ENCODE measurements around the gene FSCN2. TPM values are rescaled to one million over a fixed set of nuclear protein-coding genes. Genes with fewer than 3 reads are reported as not detected.

Gene FSCN2
- total RNA-seq, 1 experiment from 2014 or later: not detected

- no peak for DNase-seq (ENCODE audit: low read depth)
Observed at GRCh38 chr17:81489998-81490992, 37.9 kb upstream of the FSCN2 start.

GRCh38 chr17:81491181-81491581, 37.0 kb upstream of the FSCN2 start:
- no peak for DNase-seq (ENCODE audit: low read depth)

GRCh38 chr17:81491761-81492160, 36.4 kb upstream of the FSCN2 start:
- DNase-seq (ENCODE audit: low read depth): no peak

DNA sequence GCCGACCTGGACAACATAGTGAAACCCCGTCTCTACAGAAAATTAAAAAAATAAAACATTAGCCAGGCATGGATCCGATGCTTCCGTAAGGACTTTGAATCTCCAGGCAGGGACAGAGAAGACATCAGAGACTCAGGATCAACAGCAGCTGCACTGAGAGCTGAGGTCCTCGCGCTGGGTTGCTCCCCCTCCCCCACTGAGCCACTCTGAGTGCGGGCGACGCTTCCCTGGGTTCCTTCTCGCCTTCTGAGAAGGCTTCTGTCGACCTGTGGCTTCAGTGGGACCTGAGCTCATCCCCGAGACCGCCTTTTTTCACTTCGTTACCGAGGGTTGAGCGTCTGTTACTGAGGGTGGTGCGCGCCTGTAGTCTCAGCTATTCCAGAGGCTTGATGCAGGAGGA, 36.0 kb upstream of the FSCN2 start:
- no peak for DNase-seq (ENCODE audit: low read depth)

DNA sequence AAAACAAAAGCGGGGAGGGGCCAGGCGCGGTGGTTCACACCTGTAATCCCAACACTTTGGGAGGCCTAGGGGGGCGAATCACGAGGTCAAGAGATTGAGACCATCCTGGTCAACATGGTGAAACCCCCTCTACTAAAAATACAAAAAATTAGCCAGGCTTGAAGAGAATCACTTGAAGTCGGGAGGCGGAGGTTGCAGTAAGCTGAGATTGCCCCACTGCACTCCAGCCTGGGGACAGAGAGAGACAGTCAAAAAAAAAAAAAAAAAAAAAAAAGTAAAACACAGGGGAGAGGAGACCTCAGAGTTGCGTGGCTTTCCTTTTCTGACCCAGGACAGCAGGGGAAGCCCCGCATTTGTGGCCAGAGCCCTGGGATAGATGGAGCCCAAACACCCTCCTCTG, 35.5 kb upstream of the FSCN2 start:
- no peak for DNase-seq (ENCODE audit: low read depth)

DNA sequence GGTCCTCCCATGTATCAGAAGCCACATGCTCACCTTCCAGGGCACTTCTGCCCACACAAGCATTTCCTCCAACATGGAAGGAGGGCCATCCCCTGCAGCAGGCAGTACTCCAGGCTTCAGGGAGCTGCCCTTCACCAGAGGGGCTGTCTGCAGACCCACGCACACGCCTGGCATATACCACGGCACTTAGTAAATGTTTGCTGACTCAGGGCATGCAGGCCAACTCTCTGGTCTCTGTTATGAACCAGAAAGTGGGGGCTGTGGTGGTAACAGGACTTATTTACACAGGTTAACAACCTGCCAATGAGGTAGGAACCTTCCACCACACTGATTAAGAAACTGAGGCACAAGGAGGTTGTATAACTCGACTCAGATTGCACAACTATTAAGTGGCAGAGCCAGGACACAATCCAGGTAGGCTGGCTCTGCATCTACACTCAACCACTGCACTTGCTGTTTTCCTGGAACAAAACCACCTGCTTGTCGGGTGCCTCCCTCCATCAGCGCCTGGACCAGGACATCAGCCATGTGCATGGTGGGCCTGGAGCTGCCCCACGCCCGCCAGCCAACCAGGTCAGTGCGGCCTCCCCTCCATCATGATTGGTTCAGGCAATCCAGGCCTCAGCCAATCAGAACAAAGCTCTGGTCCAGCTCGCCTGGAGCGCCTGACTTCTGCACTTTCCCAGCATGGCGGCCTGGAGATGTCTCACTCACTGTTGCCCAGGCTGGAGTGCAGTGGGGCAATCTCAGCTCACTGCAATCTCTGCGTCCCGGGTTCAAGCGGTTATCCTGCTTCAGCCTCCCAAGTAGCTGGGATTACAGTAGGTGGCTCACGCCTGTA, 34.8 kb upstream of the FSCN2 start:
- DNase-seq (ENCODE audit: low read depth): peak; percentile 32

DNA sequence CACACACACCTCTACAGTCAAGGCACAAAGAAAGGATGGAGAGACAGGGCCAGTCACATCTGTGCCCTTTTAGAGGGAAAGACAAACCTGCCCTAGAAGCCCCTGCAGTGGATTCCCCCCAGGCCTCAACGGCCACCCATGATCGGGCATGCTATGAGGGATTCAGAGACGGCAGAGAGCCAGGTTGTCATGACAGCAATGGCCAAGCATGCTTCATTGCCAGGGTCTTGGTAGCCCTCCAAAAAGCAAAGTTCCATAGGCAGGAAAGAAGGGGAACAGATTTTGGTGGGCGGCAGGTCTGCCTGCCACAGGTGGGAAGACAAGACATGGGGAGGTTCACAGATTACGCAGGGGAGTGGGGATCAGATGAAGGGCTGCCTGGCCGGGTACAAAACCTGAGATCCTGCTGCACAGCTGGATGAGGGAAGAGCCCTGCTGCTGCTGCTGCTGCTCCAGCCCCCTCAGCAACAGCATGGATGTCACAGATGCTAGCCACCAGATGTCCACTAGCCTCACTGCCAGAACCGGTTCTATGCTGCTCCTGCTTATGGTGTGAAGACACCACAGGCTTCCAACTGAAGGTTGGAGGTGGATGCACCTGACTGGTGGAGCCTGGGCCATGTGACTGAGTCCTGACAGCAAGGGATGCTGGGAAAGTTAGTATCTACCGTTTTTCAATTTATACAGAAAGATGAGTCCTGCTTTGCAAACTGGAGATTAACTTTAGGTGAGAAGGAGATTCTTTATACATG, 33.4 kb upstream of the FSCN2 start:
- DNase-seq (ENCODE audit: low read depth): no peak

DNA sequence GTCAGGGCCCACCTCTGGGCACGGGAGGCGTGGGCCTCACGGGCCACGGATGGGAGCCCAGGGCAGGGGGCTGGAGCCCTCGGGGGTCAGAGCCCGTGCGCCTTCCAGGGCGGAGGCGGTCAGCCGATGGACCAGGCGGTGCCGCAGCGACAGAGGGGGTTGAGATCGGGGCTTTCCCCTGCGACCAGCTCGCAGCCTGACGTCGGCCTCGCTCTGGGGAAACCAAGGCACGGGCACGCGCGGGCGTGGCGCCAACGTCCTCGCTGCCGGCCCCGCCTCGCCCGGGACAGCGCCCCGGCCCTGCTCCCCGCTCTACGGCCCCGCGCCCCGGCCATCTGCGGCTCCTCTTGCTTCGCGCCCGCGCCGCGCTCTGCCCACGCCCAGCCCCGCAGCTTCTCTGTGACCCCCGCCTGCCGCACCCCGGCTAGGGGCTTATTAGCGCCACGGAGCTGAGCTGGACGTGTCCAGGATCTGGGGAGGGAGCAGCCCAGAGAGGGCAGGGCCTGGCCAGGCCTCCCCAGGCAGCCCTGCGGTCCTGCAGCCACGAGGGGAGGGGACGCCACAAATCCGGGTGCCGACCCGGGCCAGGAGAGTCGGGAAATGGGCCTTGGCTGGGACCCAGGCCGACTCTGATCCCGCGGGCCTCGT, 29.1 kb upstream of the FSCN2 start:
- DNase-seq (ENCODE audit: low read depth): no peak

GRCh38 chr17:81499601-81499970, 28.6 kb upstream of the FSCN2 start:
- no peak for DNase-seq (ENCODE audit: low read depth)

DNA sequence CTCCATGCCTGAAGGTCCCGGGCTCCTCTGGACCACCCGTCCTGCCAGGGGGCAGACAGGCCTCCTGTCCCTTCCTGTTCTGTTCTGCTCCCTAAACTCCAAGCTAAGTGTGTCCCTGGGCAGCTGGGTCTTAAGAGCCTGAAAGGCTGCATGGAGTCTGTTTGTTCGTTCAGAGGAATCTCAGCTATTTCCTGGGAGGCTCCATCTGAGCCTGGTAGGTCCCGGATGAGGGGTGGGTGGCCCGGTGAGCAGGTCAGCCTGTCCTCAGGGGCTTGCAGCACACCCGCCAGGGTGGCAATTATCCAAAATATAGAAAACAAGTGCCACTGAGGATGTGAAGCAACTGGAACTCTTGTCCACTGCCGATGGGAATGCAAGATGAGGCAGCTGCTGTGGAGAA, 28.1 kb upstream of the FSCN2 start:
- no peak for DNase-seq (ENCODE audit: low read depth)

GRCh38 chr17:81502471-81503017, 25.6 kb upstream of the FSCN2 start:
- DNase-seq (ENCODE audit: low read depth): no peak

DNA sequence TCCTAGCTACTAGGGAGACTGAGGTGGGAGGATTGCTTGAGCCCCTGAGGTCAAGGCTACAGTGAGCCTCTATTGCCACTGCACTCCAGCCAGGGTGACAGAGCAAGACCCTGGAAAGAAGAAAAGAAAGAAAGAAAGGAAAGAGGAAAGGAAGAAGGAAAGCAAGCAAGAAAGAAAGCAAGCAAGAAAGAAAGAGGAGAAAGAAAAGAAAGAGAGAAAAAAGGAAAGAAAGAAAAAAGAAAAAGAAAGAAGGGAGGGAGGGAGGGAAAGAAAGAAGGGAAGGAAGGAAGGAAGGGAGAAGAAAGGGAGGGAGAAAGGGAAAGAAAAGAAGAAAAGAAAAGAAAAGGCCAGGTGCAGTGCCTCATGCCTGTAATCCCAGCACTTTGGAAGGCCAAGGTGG, 24.6 kb upstream of the FSCN2 start:
- DNase-seq (ENCODE audit: low read depth): no peak

- DNase-seq (ENCODE audit: low read depth): peak; percentile 49
Observed at GRCh38 chr17:81508639-81509206, 19.5 kb upstream of the FSCN2 start.

DNA sequence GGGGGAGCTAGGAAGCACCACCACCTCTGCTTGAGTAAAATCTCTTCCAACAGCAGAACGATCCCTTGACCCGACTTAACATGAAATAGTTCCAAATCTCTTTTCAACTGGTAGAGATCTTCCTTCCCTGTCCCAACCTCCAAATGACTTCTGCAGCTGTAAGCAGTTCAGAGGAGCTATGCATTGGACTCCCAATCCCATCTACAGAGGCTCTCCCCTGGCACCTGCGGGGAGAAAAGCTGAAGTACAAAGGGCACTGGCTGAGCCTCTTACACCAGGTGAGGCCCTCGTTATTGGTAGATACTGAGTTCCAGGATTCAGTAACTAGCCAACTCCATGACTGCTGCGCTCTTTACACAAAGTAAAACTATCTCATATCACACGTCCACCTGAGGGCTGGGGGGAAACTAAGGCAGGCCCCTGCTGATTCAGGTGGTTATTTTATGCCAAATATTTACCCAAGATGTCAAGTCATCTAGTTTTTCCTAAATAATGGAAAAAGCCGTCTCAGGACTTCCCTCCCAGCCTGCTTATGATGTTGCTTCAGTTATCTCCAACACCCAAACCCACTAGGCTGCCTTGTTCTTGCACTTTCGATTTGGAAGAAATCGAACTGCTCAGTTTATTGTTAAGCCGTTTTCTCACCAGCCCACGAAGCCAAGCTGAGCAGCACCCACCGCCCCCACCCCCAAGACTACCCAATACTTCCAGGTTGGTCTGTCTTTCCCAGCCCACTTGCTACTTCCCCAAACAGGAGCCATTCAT, 18.8 kb upstream of the FSCN2 start:
- DNase-seq (ENCODE audit: low read depth): no peak

- DNase-seq (ENCODE audit: low read depth): no peak
Observed at GRCh38 chr17:81509972-81510784, 18.0 kb upstream of the FSCN2 start.

- no peak for DNase-seq (ENCODE audit: low read depth)
Observed at GRCh38 chr17:81510785-81511553, 17.2 kb upstream of the FSCN2 start.

GRCh38 chr17:81511554-81511803, 16.7 kb upstream of the FSCN2 start:
- no peak for DNase-seq (ENCODE audit: low read depth)

GRCh38 chr17:81511804-81512561, 16.2 kb upstream of the FSCN2 start:
- no peak for DNase-seq (ENCODE audit: low read depth)
